H1 (cell line): ENCODE data around the gene ASCL2. TPM values are rescaled to one million over a fixed set of nuclear protein-coding genes. Genes with fewer than 3 reads are reported as not detected.

Source experiments
- CTCF ChIA-PET: fragments of 300-600 bp; sonication (Branson Sonifier 250); formaldehyde crosslinking; loops from one replicate; lab custom pipeline; 2021; ENCODE audit not compliant: partially characterized antibody; lab: Charles Lee
- POLR2A ChIA-PET: fragments of 300-600 bp; sonication (Branson Sonifier 250); formaldehyde crosslinking; loops from one replicate; lab custom pipeline; 2021; ENCODE audit warnings: inconsistent platforms; ENCODE audit not compliant: partially characterized antibody; lab: Charles Lee
- DNase-seq, 2 experiments: peaks; one replicate each; pipeline versions ENCODE4 v3.0.0 to v3.0.0-alpha.2; 2010 to 2022; ENCODE audit warnings: low spot score in 2 of 2, low read depth in 1 of 2, mixed read lengths in 1 of 2
- FAIRE-seq: peaks from 2 replicates; lab custom pipeline; 2011; peaks lifted over from hg19 to GRCh38; lab: Jason Lieb, UNC
- H2AFZ ChIP-seq: 2 replicates; pipeline ENCODE4 v1.8.1; 2012; ENCODE audit warnings: low read length, inconsistent platforms
- H2AK5ac ChIP-seq: 2 replicates; pipeline ENCODE4 v1.6.1; 2013; ENCODE audit warnings: low read depth, low read length
- H2BK120ac ChIP-seq: replicated peaks from 2 replicates; pipeline ENCODE3; 2013; ENCODE audit warnings: low read depth, low read length, inconsistent platforms
- H2BK12ac ChIP-seq: 2 replicates; pipeline ENCODE4 v1.6.1; 2013; ENCODE audit warnings: low read depth, low read length
- H2BK15ac ChIP-seq: 2 replicates; pipeline ENCODE4 v1.6.1; 2013; ENCODE audit warnings: low read length
- H2BK20ac ChIP-seq: 2 replicates; pipeline ENCODE4 v1.6.1; 2013; ENCODE audit warnings: low read length
- H2BK5ac ChIP-seq: 2 replicates; pipeline ENCODE4 v1.6.1; 2013; ENCODE audit warnings: low read depth, low read length
- H3K14ac ChIP-seq: 2 replicates; pipeline ENCODE4 v1.6.1; 2013; ENCODE audit warnings: inconsistent platforms; ENCODE audit not compliant: insufficient read length
- H3K18ac ChIP-seq: 2 replicates; pipeline ENCODE4 v1.6.1; 2013; ENCODE audit warnings: low read length; ENCODE audit errors: extremely low read depth
- H3K23ac ChIP-seq: 2 replicates; pipeline ENCODE4 v1.6.1; 2013; ENCODE audit warnings: inconsistent platforms; ENCODE audit not compliant: insufficient read length
- H3K23me2 ChIP-seq: 2 replicates; pipeline ENCODE4 v1.6.1; 2013; ENCODE audit warnings: low read depth, low read length
- H3K27ac ChIP-seq: 2 replicates; pipeline ENCODE4 v1.6.1; 2011; ENCODE audit warnings: low read depth, low read length, inconsistent platforms
- H3K27me3 ChIP-seq, 4 experiments: replicated peaks in 1 of 4; 1 replicate in 1 of 4; 2 replicates in 3 of 4; pipeline versions ENCODE4 v1.6.1 to v1.8.1; 2011 to 2013; ENCODE audit warnings: low read length in 3 of 4, mild to moderate bottlenecking in 3 of 4, inconsistent platforms in 2 of 4, mixed read lengths in 2 of 4, moderate library complexity in 1 of 4; ENCODE audit not compliant: control insufficient read depth in 3 of 4, insufficient read depth in 3 of 4; ENCODE audit errors: extremely low read depth in 1 of 4
- H3K36me3 ChIP-seq, 4 experiments: 2 replicates each; pipeline versions ENCODE4 v1.6.1 to v1.8.1; 2011 to 2013; ENCODE audit warnings: mild to moderate bottlenecking in 4 of 4, low read length in 3 of 4, moderate library complexity in 2 of 4, control low read depth in 1 of 4, inconsistent platforms in 1 of 4; ENCODE audit not compliant: insufficient read depth in 4 of 4, control insufficient read depth in 2 of 4
- H3K4ac ChIP-seq: replicated peaks from 2 replicates; pipeline ENCODE3; 2013; ENCODE audit warnings: low read length, low read depth, mixed read lengths, inconsistent platforms; ENCODE audit not compliant: insufficient read length
- H3K4me1 ChIP-seq, 4 experiments: replicated peaks in 1 of 4; 1 replicate in 1 of 4; 2 replicates in 3 of 4; pipeline versions ENCODE4 v1.6.1 to v1.8.1; 2011 to 2013; ENCODE audit warnings: low read length in 3 of 4, inconsistent platforms in 2 of 4, mixed read lengths in 1 of 4; ENCODE audit not compliant: insufficient read depth in 4 of 4, control insufficient read depth in 3 of 4
- H3K4me2 ChIP-seq, 2 experiments: 2 replicates each; pipeline versions ENCODE4 v1.6.1 to v1.8.1; 2011 to 2013; ENCODE audit warnings: low read depth in 2 of 2, low read length in 2 of 2, control low read depth in 1 of 2, inconsistent platforms in 1 of 2, mild to moderate bottlenecking in 1 of 2; ENCODE audit not compliant: insufficient read depth in 1 of 2
- H3K4me3 ChIP-seq, 4 experiments: fragments of 200-600, 300-600 bp in 1 of 4; sonication (generic), shearing (Covaris generic), sonication (Bioruptor Twin) in 1 of 4; 2 replicates each; pipeline versions ENCODE4 v1.5.1 to v1.8.1; 2011 to 2016; ENCODE audit warnings: low read length in 4 of 4, low read depth in 3 of 4, control low read depth in 2 of 4, inconsistent platforms in 2 of 4, mild to moderate bottlenecking in 2 of 4, mixed read lengths in 1 of 4, moderate library complexity in 1 of 4; ENCODE audit not compliant: insufficient read depth in 2 of 4; ENCODE audit errors: extremely low read depth in 1 of 4
- H3K56ac ChIP-seq: replicated peaks from 2 replicates; pipeline ENCODE3; 2013; ENCODE audit warnings: low read depth, mild to moderate bottlenecking, mixed read lengths, low read length, inconsistent platforms; ENCODE audit not compliant: insufficient read length
- H3K79me1 ChIP-seq: 2 replicates; pipeline ENCODE4 v1.6.1; 2013; ENCODE audit warnings: low read depth, low read length, control low read depth
- H3K79me2 ChIP-seq, 2 experiments: 2 replicates each; pipeline versions ENCODE4 v1.6.1 to v1.8.1; 2012 to 2013; ENCODE audit warnings: low read length in 2 of 2, mild to moderate bottlenecking in 2 of 2, inconsistent platforms in 1 of 2; ENCODE audit not compliant: insufficient read depth in 2 of 2, control insufficient read depth in 1 of 2
- H3K9ac ChIP-seq, 4 experiments: replicated peaks in 1 of 4; 1 replicate in 1 of 4; 2 replicates in 3 of 4; pipeline versions ENCODE4 v1.6.1 to v1.8.1; 2011 to 2013; ENCODE audit warnings: low read depth in 3 of 4, low read length in 3 of 4, control low read depth in 2 of 4, mild to moderate bottlenecking in 2 of 4, moderate library complexity in 2 of 4, inconsistent platforms in 1 of 4; ENCODE audit errors: extremely low read depth in 1 of 4
- H3K9me3 ChIP-seq, 2 experiments: 2 replicates each; pipeline versions ENCODE4 v1.6.1 to v1.8.1; 2012 to 2013; ENCODE audit warnings: mild to moderate bottlenecking in 2 of 2, moderate library complexity in 2 of 2, control low read depth in 1 of 2, inconsistent platforms in 1 of 2, low read depth in 1 of 2, low read length in 1 of 2, mixed read lengths in 1 of 2; ENCODE audit not compliant: insufficient read depth in 2 of 2
- H4K20me1 ChIP-seq, 2 experiments: replicated peaks in 1 of 2; 2 replicates each; pipeline versions ENCODE3 to v1.8.1; 2011 to 2013; ENCODE audit warnings: inconsistent platforms in 2 of 2, low read length in 2 of 2, mild to moderate bottlenecking in 1 of 2; ENCODE audit not compliant: insufficient read depth in 2 of 2, control insufficient read depth in 1 of 2
- H4K5ac ChIP-seq: 2 replicates; pipeline ENCODE4 v1.6.1; 2013; ENCODE audit warnings: low read length, low read depth, mixed read lengths, inconsistent platforms; ENCODE audit not compliant: insufficient read length
- H4K8ac ChIP-seq: 2 replicates; pipeline ENCODE4 v1.8.0; 2013; ENCODE audit warnings: mild to moderate bottlenecking, moderate library complexity, low read length, inconsistent platforms; ENCODE audit not compliant: insufficient read depth; ENCODE audit errors: extremely low read depth
- H4K91ac ChIP-seq: replicated peaks from 2 replicates; pipeline ENCODE3; 2013; ENCODE audit warnings: low read length, mixed read lengths, inconsistent platforms; ENCODE audit not compliant: insufficient read length
- BCL11A ChIP-seq, 2 experiments: IDR thresholded peaks; one replicate each; pipeline ENCODE4 v1.6.1; 2011; ENCODE audit warnings: low read depth in 2 of 2, low read length in 2 of 2, mild to moderate bottlenecking in 2 of 2
- CBX5 ChIP-seq: fragments of 300-800, 300-1000 bp; sonication (generic); IDR thresholded peaks from 2 replicates; pipeline ENCODE4 v1.7.1; 2016; ENCODE audit warnings: antibody characterized with exemption, low read length, low read depth
- JUN ChIP-seq: IDR thresholded peaks from 2 replicates; pipeline ENCODE4 v1.6.1; 2011; ENCODE audit warnings: low read depth, mild to moderate bottlenecking, improper control_type of control experiment, low read length
- KDM1A ChIP-seq: fragments of 200-600, 300-600 bp; sonication (generic); IDR thresholded peaks from 2 replicates; pipeline ENCODE4 v1.7.1; 2016; ENCODE audit warnings: mild to moderate bottlenecking, low read length, borderline replicate concordance
- KDM4A ChIP-seq: IDR thresholded peaks from one replicate; pipeline ENCODE4 v1.7.1; 2012; ENCODE audit warnings: low read depth, mild to moderate bottlenecking, moderate library complexity, low read length, inconsistent platforms; ENCODE audit not compliant: severe bottlenecking
- RFX5 ChIP-seq: IDR thresholded peaks from 2 replicates; pipeline ENCODE4 v1.6.1; 2011; ENCODE audit warnings: low read depth, low read length, improper control_type of control experiment, borderline replicate concordance
- SIN3A ChIP-seq, 2 experiments: IDR thresholded peaks in 1 of 2; conservative IDR thresholded peaks in 1 of 2; 2 replicates each; pipeline ENCODE4 v1.6.1; 2011 to 2012; ENCODE audit warnings: low read length in 2 of 2, improper control_type of control experiment in 1 of 2, low read depth in 1 of 2, mild to moderate bottlenecking in 1 of 2
- SIX5 ChIP-seq: IDR thresholded peaks from 2 replicates; pipeline ENCODE4 v1.6.1; 2011; ENCODE audit warnings: mild to moderate bottlenecking, low read depth, low read length
- SP4 ChIP-seq: IDR thresholded peaks from 2 replicates; pipeline ENCODE4 v1.6.1; 2012; ENCODE audit warnings: low read length, inconsistent platforms
- SRF ChIP-seq: IDR thresholded peaks from 2 replicates; pipeline ENCODE4 v1.6.1; 2011; ENCODE audit warnings: mild to moderate bottlenecking, low read depth, low read length, moderate library complexity
- TBP ChIP-seq: IDR thresholded peaks from 2 replicates; pipeline ENCODE4 v1.6.1; 2011; ENCODE audit warnings: low read depth, low read length, improper control_type of control experiment
- ZNF274 ChIP-seq: IDR thresholded peaks from 2 replicates; pipeline ENCODE4 v1.7.0; 2012; ENCODE audit warnings: low read length, borderline replicate concordance; ENCODE audit errors: extremely low read depth
- WGBS, 2 experiments: shearing (Covaris generic) in 1 of 2; methylation state at CpG; one replicate each; pipeline versions ENCODE4 v1.1.6 to v1.1.7; 2013 to 2015; ENCODE audit warnings: low lambda C conversion rate in 2 of 2, mixed read lengths in 2 of 2, inconsistent platforms in 1 of 2, low coverage in 1 of 2, missing lambda C conversion rate in 1 of 2; ENCODE audit not compliant: insufficient replicate concordance in 2 of 2, insufficient coverage in 1 of 2, insufficient read length in 1 of 2; ENCODE audit errors: extremely low coverage in 1 of 2, missing lambda C conversion rate in 1 of 2; 5-methylcytosine and 5-hydroxymethylcytosine counted together
- polyA plus RNA-seq, 7 experiments: library from polyadenylated mRNA; depleted of rRNA in 3 of 7; stranded (reverse) in 5 of 7; unstranded in 2 of 7; fragments of >200 nt in 5 of 7; fragments of 200-250 nt in 2 of 7; gene quantifications; 1 replicate in 5 of 7; 2 replicates in 1 of 7; 4 replicates in 1 of 7; pipeline versions ENCODE4 v1.2.1 to v1.2.3, GENCODE V29; 2011 to 2013; ENCODE audit warnings: missing spikeins in 2 of 7, mixed read lengths in 2 of 7
- total RNA-seq: library from RNA; stranded (reverse); fragmentation: NEBNext Ultra II Directional; extraction: Animal tissue kit (Norgen Biotek cat#: 25700); gene quantifications from 2 replicates; pipeline ENCODE4 v1.2.1, GENCODE V29; 2021
- TF ChIP-seq, protein P1 (sequence below): IDR thresholded peaks from 2 replicates; pipeline ENCODE4 v1.6.1; 2012; ENCODE audit warnings: inconsistent platforms

ASCL2 gene
- total and polyA plus RNA-seq, 2 of the 8 experiments (the other 6 are each of a cell fraction or from before 2014, with no cell fraction given), result 0.51 to 0.56 TPM

DNA sequence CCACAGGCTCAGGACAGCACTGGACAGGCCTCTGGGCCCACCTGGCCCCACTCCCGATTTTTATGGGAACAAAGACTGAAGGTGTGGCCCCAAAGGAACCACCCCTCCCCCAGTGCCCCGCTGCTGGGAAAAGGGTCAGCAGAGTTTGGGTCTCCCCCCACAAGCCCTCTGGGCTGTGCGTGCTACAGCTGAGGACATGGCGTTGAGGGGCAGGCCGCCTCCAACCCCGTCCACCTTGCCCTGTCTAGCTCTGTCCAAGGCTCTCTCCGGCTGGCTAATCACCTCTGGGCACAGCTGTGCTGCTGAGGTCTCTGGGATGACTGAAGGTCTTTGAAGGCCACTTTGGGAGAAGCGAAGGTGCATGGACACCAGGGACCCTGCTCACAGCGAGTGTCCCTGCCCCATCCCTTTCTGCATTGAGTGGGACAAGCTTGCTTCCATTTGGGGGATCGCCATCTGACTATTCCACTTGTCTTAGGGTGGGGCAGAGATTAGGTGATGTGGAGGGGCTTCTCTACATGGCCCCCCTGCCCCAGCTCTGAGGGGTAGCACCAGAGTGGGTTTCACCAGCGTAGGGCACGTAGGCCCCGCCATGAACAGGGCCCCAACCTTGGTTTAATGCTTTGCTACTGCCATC lies 6.5 kb downstream of the ASCL2 start:
- WGBS, 2 experiments, result 92% methylated on average over 13 of the region's 13 CpGs; no CpG with 5 or more reads in 1 of the 2 experiments
- no peak overlapping the region for H4K5ac ChIP-seq
- CTCF ChIA-PET, result interaction anchor here (1.0 to 2.0 kb wide), 5 partner anchors 10 to 77 kb away, joined by 3 to 7 read pairs (median 5); no protein-coding TSS in a partner anchor
- no peak overlapping the region for H3K18ac ChIP-seq
- H3K9me3 ChIP-seq, result no peaks in the 10 kb centered on the region
- H3K4me2 ChIP-seq, result no peak overlapping the region
- peaks cover 0 to 7% (median under 1%) of the 10 kb centered on the region in 4 experiments; a peak in 2 of 7 replicates for H3K4me1 ChIP-seq
- no peak for FAIRE-seq
- DNase-seq, result no peak
- H2BK20ac ChIP-seq, result no peak overlapping the region
- no peak overlapping the region for H3K4ac ChIP-seq
- peaks cover 0 to 1% of the 10 kb centered on the region in 2 experiments for H4K20me1 ChIP-seq
- H3K27ac ChIP-seq, result no peak overlapping the region
- H2BK15ac ChIP-seq, result no peak overlapping the region
- H3K14ac ChIP-seq, result no peak overlapping the region
- H3K4me3 ChIP-seq, result no peak overlapping the region
- no peak overlapping the region for H3K23ac ChIP-seq
- H2BK120ac ChIP-seq, result no peak overlapping the region
- H3K79me1 ChIP-seq, result no peaks in the 10 kb centered on the region
- H3K56ac ChIP-seq, result no peak overlapping the region
- no peak overlapping the region for H2BK5ac ChIP-seq
- no peaks in the 10 kb centered on the region; the same call in 1 of the 2 replicates for H3K23me2 ChIP-seq
- H3K27me3 ChIP-seq, result peaks cover 2 to 40% (median 23%) of the 10 kb centered on the region in 4 experiments
- POLR2A ChIA-PET, result interaction anchor here (0.8 kb wide), 1 partner anchor 21 kb away, joined by 3 read pairs; no protein-coding TSS in a partner anchor
- H4K8ac ChIP-seq, result no peak overlapping the region
- H3K79me2 ChIP-seq, result no peaks in the 10 kb centered on the region
- H3K9ac ChIP-seq, result no peak overlapping the region
- H2AFZ ChIP-seq, result no peak overlapping the region
- no peaks in the 10 kb centered on the region for H3K36me3 ChIP-seq
- H2BK12ac ChIP-seq, result no peak overlapping the region
- no peak overlapping the region for H2AK5ac ChIP-seq
- no peak overlapping the region for H4K91ac ChIP-seq
- TF ChIP-seq KDM1A, result no peak
- TF ChIP-seq, protein P1, sequence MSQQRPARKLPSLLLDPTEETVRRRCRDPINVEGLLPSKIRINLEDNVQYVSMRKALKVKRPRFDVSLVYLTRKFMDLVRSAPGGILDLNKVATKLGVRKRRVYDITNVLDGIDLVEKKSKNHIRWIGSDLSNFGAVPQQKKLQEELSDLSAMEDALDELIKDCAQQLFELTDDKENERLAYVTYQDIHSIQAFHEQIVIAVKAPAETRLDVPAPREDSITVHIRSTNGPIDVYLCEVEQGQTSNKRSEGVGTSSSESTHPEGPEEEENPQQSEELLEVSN, result no peak
- no peak for TF ChIP-seq ZNF274
- no peak for TF ChIP-seq RFX5
- TF ChIP-seq CBX5, result no peak
- TF ChIP-seq SIN3A (conservative IDR thresholded peaks at IDR 0.05 in 1 of 2, IDR thresholded peaks at IDR 0.05 in 1 of 2; ENCODE audit: low read depth in 1 of 2, low read length in 2 of 2), result no peak
- TF ChIP-seq SP4, result no peak
- TF ChIP-seq JUN, result no peak
- no peak for TF ChIP-seq BCL11A (IDR thresholded peaks at IDR 0.05; ENCODE audit: low read depth in 2 of 2, low read length in 2 of 2)
- no peak for TF ChIP-seq SRF
- TF ChIP-seq TBP, result no peak
- no peak for TF ChIP-seq KDM4A
- no peak for TF ChIP-seq SIX5
